ENCODE data around the gene SIGLEC12. TPM values are rescaled to one million over a fixed set of nuclear protein-coding genes. Genes with fewer than 3 reads are reported as not detected.

The SIGLEC12 gene
- polyA plus RNA-seq, 1 donor (not counting 4 experiments of a cell fraction or from before 2014, with no cell fraction given), result not detected

GRCh38 chr19:51480590-51480989, 21.0 kb downstream of the SIGLEC12 start:
- no peak overlapping the region for H3K4me2 ChIP-seq (ENCODE audit: control insufficient read depth, extremely low read depth, insufficient read depth, low read depth, low read length)
- no peak overlapping the region for H2AFZ ChIP-seq (ENCODE audit: control insufficient read depth, low read length)
- TF ChIP-seq, protein P1, sequence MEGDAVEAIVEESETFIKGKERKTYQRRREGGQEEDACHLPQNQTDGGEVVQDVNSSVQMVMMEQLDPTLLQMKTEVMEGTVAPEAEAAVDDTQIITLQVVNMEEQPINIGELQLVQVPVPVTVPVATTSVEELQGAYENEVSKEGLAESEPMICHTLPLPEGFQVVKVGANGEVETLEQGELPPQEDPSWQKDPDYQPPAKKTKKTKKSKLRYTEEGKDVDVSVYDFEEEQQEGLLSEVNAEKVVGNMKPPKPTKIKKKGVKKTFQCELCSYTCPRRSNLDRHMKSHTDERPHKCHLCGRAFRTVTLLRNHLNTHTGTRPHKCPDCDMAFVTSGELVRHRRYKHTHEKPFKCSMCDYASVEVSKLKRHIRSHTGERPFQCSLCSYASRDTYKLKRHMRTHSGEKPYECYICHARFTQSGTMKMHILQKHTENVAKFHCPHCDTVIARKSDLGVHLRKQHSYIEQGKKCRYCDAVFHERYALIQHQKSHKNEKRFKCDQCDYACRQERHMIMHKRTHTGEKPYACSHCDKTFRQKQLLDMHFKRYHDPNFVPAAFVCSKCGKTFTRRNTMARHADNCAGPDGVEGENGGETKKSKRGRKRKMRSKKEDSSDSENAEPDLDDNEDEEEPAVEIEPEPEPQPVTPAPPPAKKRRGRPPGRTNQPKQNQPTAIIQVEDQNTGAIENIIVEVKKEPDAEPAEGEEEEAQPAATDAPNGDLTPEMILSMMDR (optimal IDR thresholded peaks at IDR 0.05 in 1 of 3, IDR thresholded peaks at IDR 0.05 in 1 of 3, conservative IDR thresholded peaks at IDR 0.05 in 1 of 3; ENCODE audit: extremely low read depth in 1 of 3, insufficient read depth in 2 of 3, low read length in 3 of 3), result no peak
- no peak for TF ChIP-seq EZH2 (IDR thresholded peaks at IDR 0.05; ENCODE audit: low read length)
- H3K4me1 ChIP-seq (ENCODE audit: control insufficient read depth, extremely low read depth, insufficient read depth, low read length), result no peaks in the 10 kb centered on the region
- dilution Hi-C loops (cut with MboI; ENCODE audit: extremely low pct_ligation_motif_present, low sequenced_read_pairs), result no loop called here
- FAIRE-seq, result no peak
- no peak overlapping the region for H3K27ac ChIP-seq (ENCODE audit: control insufficient read depth, insufficient read depth, low read length)
- H3K9ac ChIP-seq (ENCODE audit: control insufficient read depth, extremely low read depth, insufficient read depth, low read length), result no peak overlapping the region
- H3K9me3 ChIP-seq (ENCODE audit: control insufficient read depth, low read depth, low read length), result peaks cover 2% of the 10 kb centered on the region
- no peaks in the 10 kb centered on the region for H3K36me3 ChIP-seq (ENCODE audit: control insufficient read depth in 2 of 2, extremely low read depth in 1 of 2, insufficient read depth in 2 of 2, low read length in 2 of 2)
- H3K4me3 ChIP-seq (ENCODE audit: control insufficient read depth in 2 of 3, extremely low read depth in 1 of 3, insufficient read depth in 2 of 3, low read depth in 1 of 3, low read length in 3 of 3), result no peak overlapping the region
- no peaks in the 10 kb centered on the region for H4K20me1 ChIP-seq (ENCODE audit: control insufficient read depth, extremely low read depth, insufficient read depth, low read length)
- no peaks in the 10 kb centered on the region for H3K27me3 ChIP-seq (ENCODE audit: control insufficient read depth, extremely low read depth, insufficient read depth, low read length)
- H3K9me1 ChIP-seq (ENCODE audit: control insufficient read depth, extremely low read depth, insufficient read depth, low read length), result no peaks in the 10 kb centered on the region
- DNase-seq (ENCODE audit: low read depth, low spot score), result no peak
- H3K79me2 ChIP-seq (ENCODE audit: control insufficient read depth, insufficient read depth, low read length), result no peaks in the 10 kb centered on the region

- Histone ChIP-seq H3K4me3 (ENCODE audit: control insufficient read depth in 2 of 3, extremely low read depth in 1 of 3, insufficient read depth in 2 of 3, low read depth in 1 of 3, low read length in 3 of 3) (no peak overlapping the region), H3K4me2 (ENCODE audit: control insufficient read depth, extremely low read depth, insufficient read depth, low read depth, low read length) (no peak overlapping the region), H2AFZ (ENCODE audit: control insufficient read depth, low read length) (no peak overlapping the region), H3K27me3 (ENCODE audit: control insufficient read depth, extremely low read depth, insufficient read depth, low read length) (no peaks in the 10 kb centered on the region), H4K20me1 (ENCODE audit: control insufficient read depth, extremely low read depth, insufficient read depth, low read length) (no peaks in the 10 kb centered on the region), H3K9me3 (ENCODE audit: control insufficient read depth, low read depth, low read length) (no peaks in the 10 kb centered on the region), H3K79me2 (ENCODE audit: control insufficient read depth, insufficient read depth, low read length) (no peaks in the 10 kb centered on the region), H3K36me3 (ENCODE audit: control insufficient read depth in 2 of 2, extremely low read depth in 1 of 2, insufficient read depth in 2 of 2, low read length in 2 of 2) (no peaks in the 10 kb centered on the region), H3K4me1 (ENCODE audit: control insufficient read depth, extremely low read depth, insufficient read depth, low read length) (peaks cover 2% of the 10 kb centered on the region), H3K9me1 (ENCODE audit: control insufficient read depth, extremely low read depth, insufficient read depth, low read length) (no peaks in the 10 kb centered on the region), H3K27ac (ENCODE audit: control insufficient read depth, insufficient read depth, low read length) (no peak overlapping the region), H3K9ac (ENCODE audit: control insufficient read depth, extremely low read depth, insufficient read depth, low read length) (no peak overlapping the region)
- dilution Hi-C loops (cut with MboI; ENCODE audit: extremely low pct_ligation_motif_present, low sequenced_read_pairs), result no loop called here
- TF ChIP-seq, protein P1 (optimal IDR thresholded peaks at IDR 0.05 in 1 of 3, IDR thresholded peaks at IDR 0.05 in 1 of 3, conservative IDR thresholded peaks at IDR 0.05 in 1 of 3; ENCODE audit: extremely low read depth in 1 of 3, insufficient read depth in 2 of 3, low read length in 3 of 3), result no peak
- TF ChIP-seq EZH2 (IDR thresholded peaks at IDR 0.05; ENCODE audit: low read length), result no peak
- DNase-seq (ENCODE audit: low read depth, low spot score) (no peak), FAIRE-seq (no peak)
Measured at GRCh38 chr19:51479531-51480331, 21.9 kb downstream of the SIGLEC12 start.

Data from keratinocyte (primary cell).